Measurements from ENCODE around the gene XYLT1. TPM values are rescaled to one million over a fixed set of nuclear protein-coding genes. Genes with fewer than 3 reads are reported as not detected.

The XYLT1 gene
- total RNA-seq, 6 experiments from 2014 or later = 22.0 to 51.1 (median 27.5) TPM

- DNase-seq = no peak
- Mint-ChIP-seq H3K27me3 (ENCODE audit: insufficient read depth) (no peaks in the 10 kb centered on the region; the same call in 1 of the 2 replicates), H3K4me3 (no peak overlapping the region), H3K4me1 (ENCODE audit: low read depth) (no peaks in the 10 kb centered on the region), H3K9me3 (peaks cover 12% of the 10 kb centered on the region; the same call in 1 of the 2 replicates), H3K27ac (no peak overlapping the region), H3K36me3 (ENCODE audit: low read depth) (no peaks in the 10 kb centered on the region)
- TF ChIP-seq, protein P1, sequence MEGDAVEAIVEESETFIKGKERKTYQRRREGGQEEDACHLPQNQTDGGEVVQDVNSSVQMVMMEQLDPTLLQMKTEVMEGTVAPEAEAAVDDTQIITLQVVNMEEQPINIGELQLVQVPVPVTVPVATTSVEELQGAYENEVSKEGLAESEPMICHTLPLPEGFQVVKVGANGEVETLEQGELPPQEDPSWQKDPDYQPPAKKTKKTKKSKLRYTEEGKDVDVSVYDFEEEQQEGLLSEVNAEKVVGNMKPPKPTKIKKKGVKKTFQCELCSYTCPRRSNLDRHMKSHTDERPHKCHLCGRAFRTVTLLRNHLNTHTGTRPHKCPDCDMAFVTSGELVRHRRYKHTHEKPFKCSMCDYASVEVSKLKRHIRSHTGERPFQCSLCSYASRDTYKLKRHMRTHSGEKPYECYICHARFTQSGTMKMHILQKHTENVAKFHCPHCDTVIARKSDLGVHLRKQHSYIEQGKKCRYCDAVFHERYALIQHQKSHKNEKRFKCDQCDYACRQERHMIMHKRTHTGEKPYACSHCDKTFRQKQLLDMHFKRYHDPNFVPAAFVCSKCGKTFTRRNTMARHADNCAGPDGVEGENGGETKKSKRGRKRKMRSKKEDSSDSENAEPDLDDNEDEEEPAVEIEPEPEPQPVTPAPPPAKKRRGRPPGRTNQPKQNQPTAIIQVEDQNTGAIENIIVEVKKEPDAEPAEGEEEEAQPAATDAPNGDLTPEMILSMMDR (IDR thresholded peaks at IDR 0.05) = no peak
These were observed 417.1 kb downstream of the XYLT1 start for GRCh38 chr16:17053536-17054160.

All from HFFc6 (cell line).